OCI-LY1 (cell line): ENCODE data around the gene CTSO.

Experiments
- EZH2 ChIP-seq: fragments of 200-600 bp; sonication (generic), shearing (Covaris generic); IDR thresholded peaks from 2 replicates; pipeline ENCODE4 v1.8.0; 2017; ENCODE audit warnings: borderline replicate concordance, mixed run types, mild to moderate bottlenecking, antibody characterized with exemption, low read length, moderate library complexity, mixed read lengths
- TF ChIP-seq, protein P1 (sequence below): fragments of 200-600 bp; sonication (generic), shearing (Covaris generic); IDR thresholded peaks from 2 replicates; pipeline ENCODE4 v1.5.1; 2017; ENCODE audit warnings: mild to moderate bottlenecking, antibody characterized with exemption, low read length, moderate library complexity, mixed read lengths

DNA sequence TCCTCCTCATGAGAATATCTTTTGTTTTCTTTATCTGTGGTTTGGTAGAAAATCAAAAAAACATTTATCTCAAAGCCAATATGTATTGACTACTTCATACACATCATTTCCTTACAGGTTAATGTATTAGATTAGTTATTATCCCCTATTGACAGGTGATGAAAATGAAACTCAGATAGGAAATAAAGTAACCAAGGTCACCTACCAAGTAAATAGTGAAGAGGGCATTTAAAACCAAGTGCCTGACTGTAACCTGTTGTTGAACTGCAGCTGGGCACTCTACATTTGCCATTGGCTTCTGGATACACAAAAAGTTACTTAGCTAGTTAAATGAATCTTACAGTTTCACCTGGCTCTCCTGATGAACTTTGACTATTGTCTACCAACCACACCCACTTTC, 41.4 kb upstream of the CTSO start:
- no peak for TF ChIP-seq EZH2
- TF ChIP-seq, protein P1, sequence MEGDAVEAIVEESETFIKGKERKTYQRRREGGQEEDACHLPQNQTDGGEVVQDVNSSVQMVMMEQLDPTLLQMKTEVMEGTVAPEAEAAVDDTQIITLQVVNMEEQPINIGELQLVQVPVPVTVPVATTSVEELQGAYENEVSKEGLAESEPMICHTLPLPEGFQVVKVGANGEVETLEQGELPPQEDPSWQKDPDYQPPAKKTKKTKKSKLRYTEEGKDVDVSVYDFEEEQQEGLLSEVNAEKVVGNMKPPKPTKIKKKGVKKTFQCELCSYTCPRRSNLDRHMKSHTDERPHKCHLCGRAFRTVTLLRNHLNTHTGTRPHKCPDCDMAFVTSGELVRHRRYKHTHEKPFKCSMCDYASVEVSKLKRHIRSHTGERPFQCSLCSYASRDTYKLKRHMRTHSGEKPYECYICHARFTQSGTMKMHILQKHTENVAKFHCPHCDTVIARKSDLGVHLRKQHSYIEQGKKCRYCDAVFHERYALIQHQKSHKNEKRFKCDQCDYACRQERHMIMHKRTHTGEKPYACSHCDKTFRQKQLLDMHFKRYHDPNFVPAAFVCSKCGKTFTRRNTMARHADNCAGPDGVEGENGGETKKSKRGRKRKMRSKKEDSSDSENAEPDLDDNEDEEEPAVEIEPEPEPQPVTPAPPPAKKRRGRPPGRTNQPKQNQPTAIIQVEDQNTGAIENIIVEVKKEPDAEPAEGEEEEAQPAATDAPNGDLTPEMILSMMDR: no peak
